Measurements from ENCODE around the gene RETREG1. TPM values are rescaled to one million over a fixed set of nuclear protein-coding genes. Genes with fewer than 3 reads are reported as not detected.
A peak's percentile ranks its signal among the peaks of the same experiment; 100 is the strongest.

RETREG1 gene
- total and polyA plus RNA-seq, 2 experiments from 2014 or later = 2.3 to 3.6 TPM

DNA sequence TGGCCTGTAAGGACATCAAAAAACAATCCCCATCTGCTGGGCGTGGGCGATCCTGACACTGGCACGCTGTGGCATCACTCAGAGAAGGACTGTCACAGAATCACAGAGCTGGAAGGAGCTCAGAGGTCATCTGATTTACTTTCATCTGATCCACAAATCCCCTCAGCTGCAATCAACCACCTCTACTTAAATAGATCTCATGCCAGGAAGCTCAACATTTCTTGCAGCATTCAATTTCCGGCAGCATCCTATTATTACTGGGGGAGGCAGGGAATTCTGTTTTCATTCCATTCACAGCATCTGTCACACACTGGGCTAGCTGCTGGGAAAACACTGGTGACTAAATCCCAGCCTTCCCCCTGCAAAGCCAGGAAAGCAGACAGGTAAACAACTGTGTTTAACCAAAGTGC, 38.3 kb downstream of the RETREG1 start (continued):
- TF ChIP-seq, protein P1, sequence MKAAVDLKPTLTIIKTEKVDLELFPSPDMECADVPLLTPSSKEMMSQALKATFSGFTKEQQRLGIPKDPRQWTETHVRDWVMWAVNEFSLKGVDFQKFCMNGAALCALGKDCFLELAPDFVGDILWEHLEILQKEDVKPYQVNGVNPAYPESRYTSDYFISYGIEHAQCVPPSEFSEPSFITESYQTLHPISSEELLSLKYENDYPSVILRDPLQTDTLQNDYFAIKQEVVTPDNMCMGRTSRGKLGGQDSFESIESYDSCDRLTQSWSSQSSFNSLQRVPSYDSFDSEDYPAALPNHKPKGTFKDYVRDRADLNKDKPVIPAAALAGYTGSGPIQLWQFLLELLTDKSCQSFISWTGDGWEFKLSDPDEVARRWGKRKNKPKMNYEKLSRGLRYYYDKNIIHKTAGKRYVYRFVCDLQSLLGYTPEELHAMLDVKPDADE (IDR thresholded peaks at IDR 0.05) = no peak
- no peak for TF ChIP-seq NANOG (IDR thresholded peaks at IDR 0.05; ENCODE audit: borderline replicate concordance)
- TF ChIP-seq, protein P2, sequence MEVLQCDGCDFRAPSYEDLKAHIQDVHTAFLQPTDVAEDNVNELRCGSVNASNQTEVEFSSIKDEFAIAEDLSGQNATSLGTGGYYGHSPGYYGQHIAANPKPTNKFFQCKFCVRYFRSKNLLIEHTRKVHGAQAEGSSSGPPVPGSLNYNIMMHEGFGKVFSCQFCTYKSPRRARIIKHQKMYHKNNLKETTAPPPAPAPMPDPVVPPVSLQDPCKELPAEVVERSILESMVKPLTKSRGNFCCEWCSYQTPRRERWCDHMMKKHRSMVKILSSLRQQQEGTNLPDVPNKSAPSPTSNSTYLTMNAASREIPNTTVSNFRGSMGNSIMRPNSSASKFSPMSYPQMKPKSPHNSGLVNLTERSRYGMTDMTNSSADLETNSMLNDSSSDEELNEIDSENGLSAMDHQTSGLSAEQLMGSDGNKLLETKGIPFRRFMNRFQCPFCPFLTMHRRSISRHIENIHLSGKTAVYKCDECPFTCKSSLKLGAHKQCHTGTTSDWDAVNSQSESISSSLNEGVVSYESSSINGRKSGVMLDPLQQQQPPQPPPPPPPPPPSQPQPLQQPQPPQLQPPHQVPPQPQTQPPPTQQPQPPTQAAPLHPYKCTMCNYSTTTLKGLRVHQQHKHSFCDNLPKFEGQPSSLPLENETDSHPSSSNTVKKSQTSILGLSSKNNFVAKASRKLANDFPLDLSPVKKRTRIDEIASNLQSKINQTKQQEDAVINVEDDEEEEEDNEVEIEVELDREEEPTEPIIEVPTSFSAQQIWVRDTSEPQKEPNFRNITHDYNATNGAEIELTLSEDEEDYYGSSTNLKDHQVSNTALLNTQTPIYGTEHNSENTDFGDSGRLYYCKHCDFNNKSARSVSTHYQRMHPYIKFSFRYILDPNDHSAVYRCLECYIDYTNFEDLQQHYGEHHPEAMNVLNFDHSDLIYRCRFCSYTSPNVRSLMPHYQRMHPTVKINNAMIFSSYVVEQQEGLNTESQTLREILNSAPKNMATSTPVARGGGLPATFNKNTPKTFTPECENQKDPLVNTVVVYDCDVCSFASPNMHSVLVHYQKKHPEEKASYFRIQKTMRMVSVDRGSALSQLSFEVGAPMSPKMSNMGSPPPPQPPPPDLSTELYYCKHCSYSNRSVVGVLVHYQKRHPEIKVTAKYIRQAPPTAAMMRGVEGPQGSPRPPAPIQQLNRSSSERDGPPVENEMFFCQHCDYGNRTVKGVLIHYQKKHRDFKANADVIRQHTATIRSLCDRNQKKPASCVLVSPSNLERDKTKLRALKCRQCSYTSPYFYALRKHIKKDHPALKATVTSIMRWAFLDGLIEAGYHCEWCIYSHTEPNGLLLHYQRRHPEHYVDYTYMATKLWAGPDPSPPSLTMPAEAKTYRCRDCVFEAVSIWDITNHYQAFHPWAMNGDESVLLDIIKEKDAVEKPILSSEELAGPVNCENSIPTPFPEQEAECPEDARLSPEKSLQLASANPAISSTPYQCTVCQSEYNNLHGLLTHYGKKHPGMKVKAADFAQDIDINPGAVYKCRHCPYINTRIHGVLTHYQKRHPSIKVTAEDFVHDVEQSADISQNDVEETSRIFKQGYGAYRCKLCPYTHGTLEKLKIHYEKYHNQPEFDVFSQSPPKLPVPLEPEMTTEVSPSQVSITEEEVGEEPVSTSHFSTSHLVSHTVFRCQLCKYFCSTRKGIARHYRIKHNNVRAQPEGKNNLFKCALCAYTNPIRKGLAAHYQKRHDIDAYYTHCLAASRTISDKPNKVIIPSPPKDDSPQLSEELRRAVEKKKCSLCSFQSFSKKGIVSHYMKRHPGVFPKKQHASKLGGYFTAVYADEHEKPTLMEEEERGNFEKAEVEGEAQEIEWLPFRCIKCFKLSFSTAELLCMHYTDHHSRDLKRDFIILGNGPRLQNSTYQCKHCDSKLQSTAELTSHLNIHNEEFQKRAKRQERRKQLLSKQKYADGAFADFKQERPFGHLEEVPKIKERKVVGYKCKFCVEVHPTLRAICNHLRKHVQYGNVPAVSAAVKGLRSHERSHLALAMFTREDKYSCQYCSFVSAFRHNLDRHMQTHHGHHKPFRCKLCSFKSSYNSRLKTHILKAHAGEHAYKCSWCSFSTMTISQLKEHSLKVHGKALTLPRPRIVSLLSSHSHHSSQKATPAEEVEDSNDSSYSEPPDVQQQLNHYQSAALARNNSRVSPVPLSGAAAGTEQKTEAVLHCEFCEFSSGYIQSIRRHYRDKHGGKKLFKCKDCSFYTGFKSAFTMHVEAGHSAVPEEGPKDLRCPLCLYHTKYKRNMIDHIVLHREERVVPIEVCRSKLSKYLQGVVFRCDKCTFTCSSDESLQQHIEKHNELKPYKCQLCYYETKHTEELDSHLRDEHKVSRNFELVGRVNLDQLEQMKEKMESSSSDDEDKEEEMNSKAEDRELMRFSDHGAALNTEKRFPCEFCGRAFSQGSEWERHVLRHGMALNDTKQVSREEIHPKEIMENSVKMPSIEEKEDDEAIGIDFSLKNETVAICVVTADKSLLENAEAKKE (CRISPR knock-in tag; IDR thresholded peaks at IDR 0.05) = no peak
- no peak for TF ChIP-seq EZH2phosphoT487 (IDR thresholded peaks at IDR 0.05; ENCODE audit: unreplicated experiment)
- no peak for TF ChIP-seq ZNF114 (CRISPR knock-in tag; IDR thresholded peaks at IDR 0.05)
- no peak for TF ChIP-seq CREB1 (CRISPR knock-in tag; IDR thresholded peaks at IDR 0.05; ENCODE audit: low read depth)
- no peak for TF ChIP-seq JUNB (IDR thresholded peaks at IDR 0.05; ENCODE audit: unreplicated experiment)

DNA sequence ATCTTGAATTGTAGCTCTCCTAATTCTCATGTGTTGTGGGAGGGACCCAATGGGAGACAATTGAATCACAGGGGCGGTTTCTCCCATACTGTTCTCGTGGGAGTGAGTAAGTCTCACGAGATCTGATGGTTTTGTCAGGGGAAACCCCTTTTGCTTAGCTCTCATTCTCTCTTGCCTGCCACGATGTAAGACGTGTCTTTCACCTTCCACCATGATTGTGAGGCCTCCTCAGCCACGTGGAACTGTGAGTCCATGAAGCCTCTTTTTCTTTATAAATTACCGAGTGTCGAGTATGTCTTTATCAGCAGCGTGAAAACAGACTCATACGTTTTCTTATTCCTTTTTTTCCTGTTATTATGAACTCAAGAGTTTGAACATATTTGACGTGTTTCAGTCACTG, 39.1 kb downstream of the RETREG1 start:
- TF ChIP-seq POLR2AphosphoS5 (IDR thresholded peaks at IDR 0.05; ENCODE audit: low read depth) = no peak
- no peak for TF ChIP-seq JUNB (IDR thresholded peaks at IDR 0.05; ENCODE audit: unreplicated experiment)
- no peak for TF ChIP-seq ZNF331 (CRISPR knock-in tag; IDR thresholded peaks at IDR 0.05; ENCODE audit: low read depth)
- TF ChIP-seq, protein P3, sequence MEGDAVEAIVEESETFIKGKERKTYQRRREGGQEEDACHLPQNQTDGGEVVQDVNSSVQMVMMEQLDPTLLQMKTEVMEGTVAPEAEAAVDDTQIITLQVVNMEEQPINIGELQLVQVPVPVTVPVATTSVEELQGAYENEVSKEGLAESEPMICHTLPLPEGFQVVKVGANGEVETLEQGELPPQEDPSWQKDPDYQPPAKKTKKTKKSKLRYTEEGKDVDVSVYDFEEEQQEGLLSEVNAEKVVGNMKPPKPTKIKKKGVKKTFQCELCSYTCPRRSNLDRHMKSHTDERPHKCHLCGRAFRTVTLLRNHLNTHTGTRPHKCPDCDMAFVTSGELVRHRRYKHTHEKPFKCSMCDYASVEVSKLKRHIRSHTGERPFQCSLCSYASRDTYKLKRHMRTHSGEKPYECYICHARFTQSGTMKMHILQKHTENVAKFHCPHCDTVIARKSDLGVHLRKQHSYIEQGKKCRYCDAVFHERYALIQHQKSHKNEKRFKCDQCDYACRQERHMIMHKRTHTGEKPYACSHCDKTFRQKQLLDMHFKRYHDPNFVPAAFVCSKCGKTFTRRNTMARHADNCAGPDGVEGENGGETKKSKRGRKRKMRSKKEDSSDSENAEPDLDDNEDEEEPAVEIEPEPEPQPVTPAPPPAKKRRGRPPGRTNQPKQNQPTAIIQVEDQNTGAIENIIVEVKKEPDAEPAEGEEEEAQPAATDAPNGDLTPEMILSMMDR (conservative IDR thresholded peaks at IDR 0.05; ENCODE audit: low read depth in 2 of 2) = no peak
- TF ChIP-seq ZNF114 (CRISPR knock-in tag; IDR thresholded peaks at IDR 0.05) = no peak
- H3K4me1 ChIP-seq (ENCODE audit: insufficient read depth) = peaks cover 43% of the 10 kb centered on the region
- H3K27me3 ChIP-seq (ENCODE audit: insufficient read depth) = no peaks in the 10 kb centered on the region
- H3K79me2 ChIP-seq (replicated peaks; ENCODE audit: insufficient read depth) = no peaks in the 10 kb centered on the region
- DNase-seq (ENCODE audit: low spot score) = peak; percentile 36
- H3K27me3 Mint-ChIP-seq (ENCODE audit: insufficient read depth, low read depth, poor library complexity) = peaks cover 2% of the 10 kb centered on the region
- H3K4me2 ChIP-seq = no peak overlapping the region
- no peak overlapping the region for H3K27ac ChIP-seq (ENCODE audit: low read depth)
- no peak overlapping the region for H2AFZ ChIP-seq
- no peaks in the 10 kb centered on the region for H3K36me3 Mint-ChIP-seq (ENCODE audit: low read depth)
- H3K27ac Mint-ChIP-seq = no peak overlapping the region
- ATAC-seq = no peak
- H3K9me3 Mint-ChIP-seq = no peaks in the 10 kb centered on the region; the same call in 1 of the 3 replicates
- peaks cover 15% of the 10 kb centered on the region for H3F3A ChIP-seq (replicated peaks; ENCODE audit: low read depth)
- no peak overlapping the region for H3K4me3 Mint-ChIP-seq
- no peaks in the 10 kb centered on the region for H3K9me2 ChIP-seq (ENCODE audit: insufficient read depth)
- no peaks in the 10 kb centered on the region for H3K36me3 ChIP-seq (ENCODE audit: insufficient read depth)
- no peaks in the 10 kb centered on the region for H4K20me1 ChIP-seq (replicated peaks; ENCODE audit: insufficient read depth)
- peaks cover 42% of the 10 kb centered on the region for H3K4me1 Mint-ChIP-seq
- no peak overlapping the region for H3K4me3 ChIP-seq

Data from GM23338 (cell line).